ENCODE measurements around the gene KLHL29.
"Not testable (repeated sequence)": the region's sequence is repeated elsewhere in the genome, so short reads cannot be mapped to it uniquely, and the experiment has no call there.

KLHL29 gene

GRCh38 chr2:23384551-23385343, at the start of gene KLHL29:
TSS of gene KLHL29 (plus strand) at chr2:23385179. CDS start at chr2:23562197, 177,018 bp downstream.
- peak; percentile 33 to 65 for DNase-seq (ENCODE audit: low read depth in 2 of 2)

DNA sequence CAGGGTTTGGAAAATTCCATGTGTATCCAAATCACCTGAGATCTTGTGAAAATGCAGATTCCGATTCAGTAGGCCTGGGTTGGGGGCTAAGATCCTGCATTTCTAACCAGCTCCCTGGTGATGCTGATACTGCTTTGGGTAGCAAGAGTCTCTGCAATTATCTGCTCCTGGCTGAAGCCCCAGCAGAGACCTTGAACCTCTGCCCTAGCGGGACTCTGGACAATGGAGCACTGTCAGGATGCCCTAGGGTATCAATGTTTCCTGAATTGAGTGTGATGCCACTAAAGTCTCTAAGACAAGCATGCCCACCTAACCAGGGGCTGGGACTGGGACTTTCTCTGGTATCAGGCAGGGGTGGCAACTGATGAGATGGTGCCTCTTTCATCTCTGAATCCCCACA, 49.4 kb upstream of the KLHL29 start:
- DNase-seq (ENCODE audit: low read depth in 2 of 2) = no peak

- no peak for DNase-seq (ENCODE audit: low read depth in 2 of 2)
These were observed 42.9 kb upstream of the KLHL29 start for GRCh38 chr2:23342075-23342474.

- DNase-seq (ENCODE audit: low read depth in 2 of 2) = no peak
These were observed 39.0 kb upstream of the KLHL29 start for GRCh38 chr2:23346029-23346428.

DNA sequence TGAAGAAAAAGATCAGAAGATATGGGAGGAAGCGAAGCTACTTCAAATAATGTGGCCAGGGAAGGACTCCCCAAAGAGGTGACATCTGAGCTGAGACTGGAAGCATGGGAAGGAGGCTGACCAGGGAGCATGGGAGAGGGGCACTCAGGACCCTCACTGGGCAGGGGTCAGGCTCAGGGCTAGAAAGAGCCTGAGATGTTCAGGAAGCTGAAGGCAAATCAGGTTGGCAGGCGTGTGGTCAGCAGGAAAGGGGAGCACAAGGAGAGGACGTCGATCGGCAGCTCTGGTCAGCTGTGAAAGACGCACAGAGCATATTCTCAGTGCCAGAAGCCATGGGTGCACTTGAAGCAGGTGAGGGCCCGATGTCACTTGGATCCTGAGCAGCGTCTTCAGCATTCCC, 38.2 kb upstream of the KLHL29 start:
- DNase-seq (ENCODE audit: low read depth in 2 of 2) = no peak

- no peak for DNase-seq (ENCODE audit: low read depth in 2 of 2)
These were observed 37.4 kb upstream of the KLHL29 start for GRCh38 chr2:23347471-23348092.

- DNase-seq (ENCODE audit: low read depth in 2 of 2) = not testable (repeated sequence)
These were observed 36.9 kb upstream of the KLHL29 start for GRCh38 chr2:23348093-23348481.

DNA sequence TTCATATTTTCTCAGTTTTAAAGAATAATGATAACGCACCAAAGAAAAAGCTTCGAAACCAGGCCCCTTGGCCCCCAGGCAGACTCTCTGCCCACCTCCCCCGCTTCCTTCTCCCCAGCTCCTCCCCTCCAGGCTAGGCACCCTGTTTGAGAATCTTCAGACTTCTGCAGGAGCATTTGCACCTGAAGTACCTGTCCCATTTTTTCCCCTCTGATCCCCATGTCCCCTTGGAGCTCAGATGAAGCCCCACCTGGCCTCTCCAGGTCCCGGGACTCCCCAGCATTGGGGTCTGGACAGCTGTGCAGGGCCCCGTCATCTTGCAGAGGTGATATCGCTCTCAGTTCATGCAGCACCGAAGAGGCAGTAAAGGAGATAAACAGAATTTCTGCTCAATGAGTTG, 35.5 kb upstream of the KLHL29 start:
- no peak for DNase-seq (ENCODE audit: low read depth in 2 of 2)

GRCh38 chr2:23350041-23350791, 34.8 kb upstream of the KLHL29 start:
- no peak for DNase-seq (ENCODE audit: low read depth in 2 of 2)

DNA sequence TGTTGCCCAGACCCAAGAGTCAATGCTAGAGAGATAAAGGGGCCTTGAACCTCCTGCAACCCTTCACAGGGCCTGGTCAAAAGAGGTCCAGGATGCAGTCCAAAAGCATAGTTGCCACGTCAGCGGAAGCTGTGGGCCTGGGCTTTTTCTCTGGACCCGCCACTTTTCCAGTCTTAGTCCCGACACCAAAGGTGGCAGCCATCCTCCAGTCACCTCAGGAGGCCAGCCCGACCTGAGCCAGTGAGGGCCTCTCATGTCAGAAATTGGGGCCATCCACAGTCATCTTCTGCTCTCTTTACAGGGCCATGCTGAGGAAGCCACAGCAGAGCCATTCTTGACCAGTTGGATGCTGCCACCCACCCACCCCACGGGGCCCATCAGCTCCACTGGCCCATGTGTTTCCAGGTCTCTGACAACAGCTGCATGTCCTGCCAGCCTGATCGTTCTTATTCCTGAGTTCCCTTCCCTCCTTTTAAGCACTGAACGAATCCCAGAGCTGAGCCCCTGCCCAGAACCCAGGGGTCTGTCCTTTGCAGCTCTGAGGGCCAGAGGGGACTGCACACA, 34.1 kb upstream of the KLHL29 start:
- no peak for DNase-seq (ENCODE audit: low read depth in 2 of 2)

DNA sequence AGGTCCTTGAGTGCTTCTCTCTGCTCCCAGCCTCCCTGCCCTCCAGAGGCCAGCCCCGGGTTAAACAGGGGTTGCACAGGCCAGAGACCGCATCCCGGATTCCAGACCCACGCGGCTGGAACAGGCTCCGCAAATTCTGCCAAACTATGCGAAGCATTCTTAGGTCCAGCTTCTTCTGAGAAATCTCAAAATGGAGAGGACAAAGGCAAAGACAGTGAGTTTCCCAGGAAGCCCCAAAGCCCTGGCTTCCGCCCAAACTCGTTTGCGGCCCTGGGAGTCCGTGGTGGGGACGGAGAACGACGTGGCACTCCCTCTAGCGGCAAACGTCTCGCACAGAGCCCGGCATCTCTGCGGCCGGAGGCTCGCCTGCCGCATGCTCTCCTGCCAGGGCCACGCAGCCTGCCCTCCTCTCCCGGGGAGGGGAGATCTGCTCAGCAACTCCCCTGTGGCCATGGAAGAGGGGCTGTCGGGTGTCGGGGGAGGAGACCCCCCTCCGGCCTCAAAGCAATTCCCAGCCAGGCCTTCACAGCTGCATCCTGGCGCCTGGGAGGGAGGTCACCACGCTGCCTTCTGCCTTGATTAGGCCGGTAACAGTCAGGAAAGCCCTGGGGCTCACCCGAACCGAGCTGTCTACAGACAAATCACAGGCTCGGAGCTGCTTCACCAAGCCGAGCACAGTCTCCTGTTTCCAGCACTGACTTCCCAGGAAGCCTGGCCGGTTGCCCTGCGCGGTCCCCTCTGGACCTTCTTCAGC, 33.4 kb upstream of the KLHL29 start:
- DNase-seq (ENCODE audit: low read depth in 2 of 2) = peak in 1 of 2 donors; percentile 19

DNA sequence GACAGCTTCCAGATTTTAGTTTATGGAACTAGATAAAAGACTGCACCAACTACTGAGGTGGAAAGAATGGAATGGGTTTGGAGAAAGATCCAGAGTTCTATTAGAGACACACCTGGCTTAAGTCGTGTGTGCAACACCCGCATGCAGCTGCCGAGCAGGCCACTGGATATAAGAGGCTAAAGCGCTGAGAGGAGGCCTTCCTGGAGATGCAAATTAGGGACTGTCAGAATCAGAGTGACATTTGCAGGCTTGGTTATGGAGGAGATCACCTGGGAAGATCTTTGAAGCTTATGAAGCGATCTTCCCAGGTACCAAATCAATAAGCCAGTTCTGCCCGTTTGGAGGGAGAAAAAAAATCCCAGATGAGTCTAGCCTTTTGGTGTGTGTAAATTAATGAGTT, 30.4 kb upstream of the KLHL29 start:
- no peak for DNase-seq (ENCODE audit: low read depth in 2 of 2)

- no peak for DNase-seq (ENCODE audit: low read depth in 2 of 2)
These were observed 30.0 kb upstream of the KLHL29 start for GRCh38 chr2:23355001-23355400.

- DNase-seq (ENCODE audit: low read depth in 2 of 2) = no peak
These were observed 28.3 kb upstream of the KLHL29 start for GRCh38 chr2:23356711-23357110.

GRCh38 chr2:23359631-23360567, 25.1 kb upstream of the KLHL29 start:
- DNase-seq (ENCODE audit: low read depth in 2 of 2) = no peak

DNA sequence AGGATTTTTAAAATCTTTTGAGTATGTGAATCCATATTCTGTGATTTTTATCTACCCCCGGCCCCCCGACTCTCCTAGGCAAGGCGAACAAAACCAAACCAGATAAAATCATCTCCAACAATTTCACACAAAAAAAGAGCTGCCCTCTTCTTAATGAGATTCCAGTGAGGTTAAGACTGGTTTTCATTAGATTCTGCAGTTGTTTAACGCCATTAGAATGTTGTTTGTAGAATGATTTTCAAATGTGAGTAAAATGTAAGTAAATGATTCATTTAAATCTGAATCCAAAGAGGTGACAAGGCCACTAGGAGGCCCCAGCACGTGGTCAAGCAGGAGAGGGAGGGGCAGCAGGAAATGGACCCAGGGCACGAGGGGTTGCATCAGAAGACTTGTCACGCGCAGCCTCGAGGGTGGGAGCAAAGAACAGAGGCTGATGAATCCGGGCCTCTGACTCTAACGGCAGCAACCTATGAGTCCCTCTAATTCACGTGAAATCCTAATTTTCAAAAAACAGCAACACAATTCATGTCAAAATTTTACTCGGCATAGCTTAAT, 24.3 kb upstream of the KLHL29 start:
- DNase-seq (ENCODE audit: low read depth in 2 of 2) = no peak

GRCh38 chr2:23361152-23361551, 23.8 kb upstream of the KLHL29 start:
- no peak for DNase-seq (ENCODE audit: low read depth in 2 of 2)

DNA sequence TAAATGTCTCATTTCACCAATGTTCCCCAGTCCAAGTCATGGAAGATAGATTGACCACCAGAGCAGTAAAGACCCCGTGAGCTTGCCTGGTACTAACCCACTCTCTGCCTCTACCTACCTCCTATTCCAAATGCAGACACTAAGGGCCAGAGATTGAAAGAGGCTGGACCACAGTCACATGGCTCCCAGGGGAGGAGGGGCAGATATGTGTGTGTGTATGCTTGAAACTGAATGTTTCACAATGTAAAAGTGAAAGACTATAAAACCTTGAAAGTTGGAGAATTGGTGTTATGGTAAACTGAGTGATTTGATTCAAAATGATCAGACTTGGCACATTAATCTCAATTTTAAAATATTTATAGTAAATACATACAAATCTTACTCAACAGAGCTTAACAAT, 21.7 kb upstream of the KLHL29 start:
- DNase-seq (ENCODE audit: low read depth in 2 of 2) = no peak

DNA sequence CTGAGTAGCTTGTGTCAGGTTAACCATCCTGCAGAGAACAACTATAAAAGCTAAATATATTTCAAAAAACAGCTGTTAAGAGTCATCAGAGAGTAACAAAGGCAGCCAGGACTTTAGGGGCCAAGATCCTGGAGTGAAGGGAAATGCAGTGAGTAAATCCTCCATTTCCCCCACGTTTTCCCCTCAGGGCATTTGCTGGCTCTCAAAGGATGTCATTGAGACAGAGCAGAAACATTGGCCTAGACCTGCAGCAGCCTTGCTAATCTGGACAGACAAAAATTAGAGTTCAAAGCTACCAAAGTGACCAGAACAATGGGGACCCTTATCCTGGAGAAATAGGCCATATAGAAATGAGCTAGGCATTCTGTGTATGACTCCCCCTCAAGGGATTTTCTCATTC, 21.1 kb upstream of the KLHL29 start:
- no peak for DNase-seq (ENCODE audit: low read depth in 2 of 2)

DNA sequence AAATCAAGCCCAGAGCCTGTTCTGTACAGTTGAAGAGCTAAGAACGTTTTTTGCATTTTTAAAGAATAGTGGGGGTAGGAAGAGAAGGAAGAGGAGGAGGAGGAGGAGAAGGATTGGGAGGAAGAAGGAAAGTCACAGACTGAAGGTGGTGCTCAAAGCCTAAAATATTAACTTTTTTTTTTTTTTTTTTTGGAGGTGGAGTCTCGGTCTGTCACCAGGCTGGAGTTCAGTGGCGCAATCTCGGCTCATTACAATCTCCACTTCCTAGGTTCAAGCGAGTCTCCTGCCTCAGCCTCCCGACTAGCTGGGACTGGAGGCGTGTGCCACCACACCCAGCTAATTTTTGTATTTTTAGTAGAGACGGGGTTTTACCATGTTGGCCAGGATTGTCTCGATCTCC, 18.3 kb upstream of the KLHL29 start:
- DNase-seq (ENCODE audit: low read depth in 2 of 2) = no peak
